ENCODE results near the gene SF3B3.

SF3B3 gene

GRCh38 chr16:70548936-70549335 lies 25.3 kb downstream of the SF3B3 start:
- DNase-seq (ENCODE audit: low read depth) = no peak
- TF ChIP-seq CTCF (IDR thresholded peaks at IDR 0.05; ENCODE audit: control insufficient read depth, extremely low read depth, insufficient read depth) = no peak
- no peak overlapping the region for H3K4me3 ChIP-seq (ENCODE audit: low read depth, low read length)

GRCh38 chr16:70550082-70550481 lies 26.5 kb downstream of the SF3B3 start:
- no peak overlapping the region for H3K4me3 ChIP-seq (ENCODE audit: low read depth, low read length)
- DNase-seq (ENCODE audit: low read depth) = no peak
- TF ChIP-seq CTCF (IDR thresholded peaks at IDR 0.05; ENCODE audit: control insufficient read depth, extremely low read depth, insufficient read depth) = no peak

GRCh38 chr16:70551788-70552187 lies 28.2 kb downstream of the SF3B3 start:
- no peak for TF ChIP-seq CTCF (IDR thresholded peaks at IDR 0.05; ENCODE audit: control insufficient read depth, extremely low read depth, insufficient read depth)
- DNase-seq (ENCODE audit: low read depth) = no peak
- H3K4me3 ChIP-seq (ENCODE audit: low read depth, low read length) = no peak overlapping the region

GRCh38 chr16:70552675-70553074 lies 29.1 kb downstream of the SF3B3 start:
- DNase-seq (ENCODE audit: low read depth) = no peak
- no peak overlapping the region for H3K4me3 ChIP-seq (ENCODE audit: low read depth, low read length)
- no peak for TF ChIP-seq CTCF (IDR thresholded peaks at IDR 0.05; ENCODE audit: control insufficient read depth, extremely low read depth, insufficient read depth)

- TF ChIP-seq CTCF (IDR thresholded peaks at IDR 0.05; ENCODE audit: control insufficient read depth, extremely low read depth, insufficient read depth) = no peak
- no peak for DNase-seq (ENCODE audit: low read depth)
- no peak overlapping the region for H3K4me3 ChIP-seq (ENCODE audit: low read depth, low read length)
Measured at GRCh38 chr16:70553645-70554044, 30.0 kb downstream of the SF3B3 start.

- H3K4me3 ChIP-seq (ENCODE audit: low read depth, low read length) = no peak overlapping the region
- TF ChIP-seq CTCF (IDR thresholded peaks at IDR 0.05; ENCODE audit: control insufficient read depth, extremely low read depth, insufficient read depth) = no peak
- DNase-seq (ENCODE audit: low read depth) = no peak
Measured at GRCh38 chr16:70556063-70556462, 32.4 kb downstream of the SF3B3 start.

GRCh38 chr16:70561623-70562022 lies 38.0 kb downstream of the SF3B3 start:
- H3K4me3 ChIP-seq (ENCODE audit: low read depth, low read length) = no peak overlapping the region
- peak; percentile 90 for DNase-seq (ENCODE audit: low read depth)
- no peak for TF ChIP-seq CTCF (IDR thresholded peaks at IDR 0.05; ENCODE audit: control insufficient read depth, extremely low read depth, insufficient read depth)

Measured in LNCaP clone FGC (cell line).